ENCODE results near the gene TM4SF1.
"Not testable (repeated sequence)": the region's sequence is repeated elsewhere in the genome, so short reads cannot be mapped to it uniquely, and the experiment has no call there.

TM4SF1 gene

DNA sequence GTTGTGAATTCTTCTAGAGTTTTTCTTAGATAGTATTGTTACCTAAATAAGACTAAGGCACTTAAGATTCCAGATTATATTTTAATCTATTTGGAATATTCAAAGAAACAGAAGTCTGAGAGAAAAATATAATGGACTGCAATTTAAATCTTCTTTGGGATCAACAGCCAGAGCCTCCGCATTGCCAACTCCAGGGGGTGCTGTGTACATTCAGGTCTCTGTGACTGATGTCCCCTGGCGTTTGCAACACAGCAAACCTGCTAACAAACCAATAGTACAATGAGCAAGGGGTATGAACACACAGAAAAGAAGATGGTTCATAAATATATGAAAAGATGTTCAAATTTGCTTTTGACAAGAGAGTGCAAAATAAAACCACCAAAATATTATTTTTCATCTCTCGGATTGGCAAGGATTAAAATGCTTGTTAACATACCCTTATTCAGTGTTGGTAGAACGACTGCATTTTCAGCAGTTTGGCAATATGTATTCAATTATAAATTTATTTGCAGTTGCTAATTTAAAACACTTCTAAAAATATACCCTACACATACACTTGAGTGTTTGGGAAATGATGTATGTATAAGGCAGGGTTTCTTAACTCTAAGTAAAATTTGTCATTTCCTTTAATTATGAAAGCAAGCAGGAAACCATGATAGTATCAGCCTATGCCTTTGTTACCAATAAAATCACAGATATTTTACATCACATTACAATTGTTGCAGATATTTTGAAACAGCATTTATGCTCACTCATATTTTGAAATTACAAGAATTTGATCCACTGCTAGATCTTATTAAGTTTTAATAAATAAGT is 16.1 kb upstream of the TM4SF1 start:
- DNase-seq, result no peak

DNA sequence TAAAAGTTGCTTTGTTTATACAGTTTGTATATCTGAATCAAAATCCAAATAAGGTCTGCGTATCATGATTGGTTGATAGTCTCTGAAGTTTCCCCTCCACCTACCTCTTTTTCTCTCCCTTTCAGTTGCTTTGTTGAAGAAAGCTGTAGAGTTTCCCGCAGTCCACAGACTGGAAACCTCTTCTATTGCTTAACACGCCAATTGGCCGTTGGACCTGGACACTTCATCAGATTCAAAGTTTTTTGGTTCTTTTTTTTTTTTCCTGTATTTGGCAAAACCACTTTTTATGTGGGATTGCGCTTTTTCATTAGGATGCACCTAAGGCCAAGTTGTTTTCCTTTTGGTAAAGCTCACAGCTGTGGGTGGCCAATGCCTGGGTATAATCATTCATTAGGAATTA is 14.5 kb upstream of the TM4SF1 start:
- no peak for DNase-seq

DNA sequence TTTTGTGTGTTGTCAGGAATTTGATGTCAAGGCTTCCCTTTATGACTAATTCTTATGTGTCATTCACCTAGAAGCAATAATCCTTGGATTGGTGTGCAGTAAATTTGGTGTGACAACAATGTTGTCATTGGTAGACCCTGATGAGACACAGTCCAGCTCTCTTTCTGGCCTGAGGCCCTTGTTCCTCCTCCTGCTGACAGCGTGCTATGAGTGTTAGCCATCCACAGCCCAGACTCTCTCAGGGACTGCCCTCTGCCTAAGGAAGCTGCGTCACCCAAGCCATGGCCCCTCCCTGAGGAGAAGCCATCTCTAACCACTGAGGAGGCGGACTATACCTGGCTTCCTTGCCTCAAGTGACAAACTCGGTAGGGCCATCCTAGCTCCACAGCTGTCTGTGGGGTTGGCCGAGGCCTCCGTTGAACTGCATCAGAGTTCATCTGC is 13.3 kb upstream of the TM4SF1 start:
- DNase-seq, result no peak

DNA sequence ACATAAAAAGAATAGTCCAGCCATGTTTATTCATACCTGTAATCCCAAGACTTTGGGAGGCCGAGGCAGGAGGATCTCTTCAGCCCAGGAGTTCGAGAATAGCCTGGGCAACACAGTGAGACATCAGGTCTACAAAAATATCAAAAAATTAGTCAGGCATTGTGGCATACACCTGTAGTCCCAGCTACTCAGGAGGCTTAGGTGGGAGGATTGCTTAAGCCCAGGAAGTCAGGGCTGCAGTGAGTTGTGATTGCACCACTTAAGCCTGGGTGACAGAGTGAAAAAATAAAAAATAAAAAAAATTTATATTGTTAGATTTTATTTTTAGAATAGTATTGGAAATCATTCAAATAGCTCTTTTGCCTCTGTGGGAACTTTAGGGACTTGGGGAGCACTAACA is 12.8 kb upstream of the TM4SF1 start:
- DNase-seq, result no peak

DNA sequence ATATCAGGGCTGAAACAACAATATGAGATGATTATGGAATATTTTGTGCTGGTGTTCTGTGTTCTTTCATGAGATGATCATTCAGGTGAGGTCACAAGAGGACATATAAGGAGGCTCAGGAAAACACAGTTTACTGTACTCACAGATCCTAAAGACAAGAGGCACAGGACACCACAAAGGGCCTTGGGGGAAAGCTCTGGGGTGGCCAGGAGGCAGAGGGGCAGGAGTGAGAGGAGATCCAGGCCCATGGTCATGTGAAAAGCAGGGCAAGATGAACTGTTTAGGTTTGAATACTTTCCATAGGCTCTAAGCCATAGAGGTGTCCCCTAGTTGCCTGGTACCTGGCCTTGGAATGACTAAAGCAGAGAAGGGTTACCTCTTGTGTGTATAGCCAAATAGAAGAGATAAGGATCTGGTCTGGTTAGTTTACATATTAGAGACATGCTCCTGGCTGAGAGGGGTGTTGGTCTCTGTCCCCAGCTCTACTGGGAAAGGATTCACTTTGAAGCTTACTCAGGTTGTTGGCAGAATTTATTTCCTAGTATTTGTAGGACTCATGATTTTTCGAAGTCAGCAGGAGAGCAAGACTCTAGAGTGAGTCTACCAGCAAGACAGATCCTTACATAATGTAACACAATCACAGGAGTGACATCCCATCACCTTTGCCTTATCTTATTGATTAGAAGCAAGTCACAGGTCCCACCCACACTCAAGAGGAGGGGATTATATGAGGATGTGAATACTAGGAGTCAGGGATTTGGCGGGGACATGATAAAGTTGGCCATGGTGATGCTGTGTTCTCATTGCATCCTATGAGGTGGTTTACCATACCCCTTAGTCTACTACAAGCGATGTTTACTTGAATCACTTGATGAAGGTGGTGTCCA is 11.3 kb upstream of the TM4SF1 start:
- no peak for DNase-seq

DNA sequence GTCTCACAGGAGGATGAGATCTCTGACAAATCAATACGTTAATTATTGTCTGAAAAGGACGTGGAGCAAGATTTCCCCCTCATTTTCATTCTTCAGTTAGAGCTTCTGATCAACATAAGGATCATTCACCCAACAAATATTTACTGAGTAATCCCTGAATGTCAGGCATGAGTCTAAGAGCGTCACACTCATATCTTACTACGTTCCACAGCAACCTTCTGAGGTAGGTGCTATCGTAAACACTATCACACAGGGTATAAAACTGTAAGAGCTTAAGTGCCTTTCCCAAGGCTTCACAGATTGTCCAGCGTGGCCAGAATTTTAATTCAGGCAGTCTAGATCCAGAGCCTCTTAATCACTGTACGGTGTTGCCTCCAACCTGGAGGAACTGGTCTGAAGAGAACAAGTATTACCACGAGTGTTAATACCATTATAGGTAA is 10.6 kb upstream of the TM4SF1 start:
- no peak for DNase-seq

DNA sequence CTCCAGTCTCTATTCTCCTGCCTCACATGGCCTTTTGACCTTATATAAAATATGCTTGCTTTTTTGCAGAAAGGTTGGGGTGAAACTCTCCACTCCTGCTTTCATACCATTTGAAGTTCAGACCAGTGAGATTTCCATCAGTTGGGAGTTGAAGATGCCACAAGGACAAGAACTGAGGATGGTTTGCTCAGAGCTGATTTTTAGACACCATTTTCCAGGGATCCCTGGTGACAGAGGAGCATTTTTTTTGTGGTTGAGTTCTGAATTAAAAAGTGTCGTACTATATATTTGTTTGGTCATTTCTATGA is 8.8 kb upstream of the TM4SF1 start:
- DNase-seq, result no peak

DNA sequence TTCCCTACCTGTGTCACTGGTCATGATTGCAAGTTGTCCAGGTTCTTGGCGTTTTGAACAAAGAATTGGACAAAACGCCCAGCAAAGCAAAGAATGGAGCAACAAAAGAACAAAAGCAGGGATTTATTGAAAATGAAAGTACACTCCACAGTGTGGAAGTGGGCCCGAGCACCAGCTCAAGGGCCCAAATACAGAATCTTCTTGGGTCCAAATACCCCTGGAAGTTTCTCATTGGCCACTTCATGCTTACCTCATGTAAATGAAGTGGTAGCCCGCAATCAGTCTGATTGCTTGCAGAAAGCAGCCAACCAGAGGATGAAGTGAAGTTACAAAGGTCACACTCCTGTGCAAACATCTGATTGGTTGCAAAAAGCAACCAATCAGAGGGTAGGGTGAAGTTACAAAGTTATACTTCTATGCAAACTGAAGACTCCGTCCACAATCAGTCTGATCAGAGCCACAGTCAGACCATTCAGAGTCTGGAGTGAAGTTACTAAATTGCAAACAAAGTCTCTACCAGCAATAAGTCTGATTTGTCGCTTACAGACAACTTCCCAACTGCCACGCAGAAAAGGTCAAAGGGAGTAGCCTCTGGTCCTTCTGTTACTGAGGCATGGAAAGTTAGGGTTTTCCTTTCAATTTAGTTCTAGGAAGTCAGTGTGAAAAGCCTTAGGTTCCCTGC is 8.3 kb upstream of the TM4SF1 start:
- no peak for DNase-seq

DNA sequence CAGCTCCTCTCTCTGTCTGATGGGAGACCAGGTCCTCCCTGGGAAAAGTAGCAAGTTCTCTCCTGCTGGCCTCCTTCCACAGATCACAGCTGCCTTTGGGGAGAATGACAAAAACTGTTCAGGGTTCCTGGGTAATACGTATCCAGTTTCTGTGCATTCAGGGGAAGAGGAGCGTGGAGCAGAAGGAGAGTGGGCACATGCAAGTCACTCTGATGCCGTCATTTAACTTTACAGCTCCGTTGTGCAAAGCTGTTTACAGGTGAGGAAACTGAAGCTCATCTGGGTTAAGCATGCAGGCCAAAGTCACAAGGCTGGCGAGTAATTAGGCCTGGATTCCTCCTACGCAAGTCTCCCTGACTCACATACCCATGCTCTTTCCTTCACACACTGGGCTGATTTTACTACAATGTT is 7.5 kb upstream of the TM4SF1 start:
- no peak for DNase-seq

DNA sequence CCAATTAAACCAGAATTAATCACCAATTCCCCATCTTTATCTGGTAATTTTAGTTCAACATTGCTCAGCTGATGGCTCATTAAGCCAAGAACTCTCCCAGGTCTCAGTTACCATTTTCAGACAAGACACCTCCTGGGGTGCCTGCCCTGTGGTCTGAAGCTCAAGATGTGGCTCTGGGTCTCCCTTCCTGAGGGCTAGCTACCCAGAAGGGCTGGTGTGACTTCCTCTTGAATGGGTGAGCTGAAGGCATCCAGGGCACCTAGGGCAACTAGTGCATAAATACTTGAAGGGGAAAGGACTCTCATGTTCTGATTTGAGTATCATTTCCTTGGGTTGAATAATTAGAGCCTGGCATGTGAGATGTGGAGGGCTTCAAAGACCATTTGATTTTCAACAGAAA is 6.7 kb upstream of the TM4SF1 start:
- no peak for DNase-seq

DNA sequence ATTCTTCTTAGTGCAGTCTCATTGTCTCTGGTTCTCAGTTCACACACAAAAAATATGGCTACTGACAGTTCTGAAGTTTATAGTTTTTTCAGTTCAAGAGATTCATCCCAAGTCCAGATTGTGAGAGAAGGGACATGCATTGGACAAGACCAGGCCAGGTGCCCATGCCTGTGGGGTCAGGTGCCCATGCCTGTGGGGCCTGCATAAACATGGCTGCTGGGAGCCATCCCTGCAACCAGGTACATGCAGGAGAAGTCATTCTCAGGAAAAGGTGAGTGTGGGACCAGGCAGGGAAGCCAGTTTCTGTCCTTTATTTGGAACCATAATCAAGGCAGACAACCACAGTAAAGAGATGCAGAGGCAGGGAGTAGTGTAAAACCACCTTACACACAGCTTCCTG is 6.3 kb upstream of the TM4SF1 start:
- no peak for DNase-seq

DNA sequence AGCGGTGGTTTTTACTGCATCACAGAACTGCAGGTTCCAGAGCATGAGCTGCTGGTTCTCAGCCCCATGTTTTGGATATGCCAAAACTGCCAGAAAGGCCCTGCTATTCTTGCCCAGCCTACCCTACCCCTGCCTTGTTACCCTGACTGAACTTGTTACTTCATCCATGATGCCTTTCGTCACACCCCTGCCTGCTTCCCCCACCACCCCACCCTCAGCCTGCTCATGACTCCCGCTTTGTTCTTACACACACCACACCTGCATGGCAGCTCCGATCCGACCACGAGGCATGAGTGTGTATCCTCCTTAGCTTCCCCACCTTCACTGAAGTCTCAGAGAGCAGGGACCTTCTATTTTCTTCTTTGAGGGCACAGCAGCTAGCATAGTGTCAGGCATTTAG is 5.1 kb upstream of the TM4SF1 start:
- DNase-seq, result no peak

DNA sequence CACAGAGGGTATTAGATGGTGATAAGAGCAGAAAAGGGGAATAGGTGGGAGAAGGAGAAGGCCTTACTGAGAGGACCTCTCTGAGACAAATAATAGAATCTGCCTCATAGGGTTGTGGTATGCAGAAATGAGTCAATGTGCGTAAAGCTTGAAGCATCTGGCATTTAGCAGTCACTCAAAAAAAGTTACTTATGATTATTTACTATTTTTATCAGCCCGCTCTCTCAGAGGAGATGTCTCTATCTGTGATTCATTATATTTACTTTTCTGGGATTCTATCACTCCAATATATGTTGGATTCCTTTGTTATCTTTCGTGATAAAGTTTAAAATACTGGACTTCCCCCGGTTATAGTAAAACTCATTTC is 4.6 kb upstream of the TM4SF1 start:
- DNase-seq, result no peak

DNA sequence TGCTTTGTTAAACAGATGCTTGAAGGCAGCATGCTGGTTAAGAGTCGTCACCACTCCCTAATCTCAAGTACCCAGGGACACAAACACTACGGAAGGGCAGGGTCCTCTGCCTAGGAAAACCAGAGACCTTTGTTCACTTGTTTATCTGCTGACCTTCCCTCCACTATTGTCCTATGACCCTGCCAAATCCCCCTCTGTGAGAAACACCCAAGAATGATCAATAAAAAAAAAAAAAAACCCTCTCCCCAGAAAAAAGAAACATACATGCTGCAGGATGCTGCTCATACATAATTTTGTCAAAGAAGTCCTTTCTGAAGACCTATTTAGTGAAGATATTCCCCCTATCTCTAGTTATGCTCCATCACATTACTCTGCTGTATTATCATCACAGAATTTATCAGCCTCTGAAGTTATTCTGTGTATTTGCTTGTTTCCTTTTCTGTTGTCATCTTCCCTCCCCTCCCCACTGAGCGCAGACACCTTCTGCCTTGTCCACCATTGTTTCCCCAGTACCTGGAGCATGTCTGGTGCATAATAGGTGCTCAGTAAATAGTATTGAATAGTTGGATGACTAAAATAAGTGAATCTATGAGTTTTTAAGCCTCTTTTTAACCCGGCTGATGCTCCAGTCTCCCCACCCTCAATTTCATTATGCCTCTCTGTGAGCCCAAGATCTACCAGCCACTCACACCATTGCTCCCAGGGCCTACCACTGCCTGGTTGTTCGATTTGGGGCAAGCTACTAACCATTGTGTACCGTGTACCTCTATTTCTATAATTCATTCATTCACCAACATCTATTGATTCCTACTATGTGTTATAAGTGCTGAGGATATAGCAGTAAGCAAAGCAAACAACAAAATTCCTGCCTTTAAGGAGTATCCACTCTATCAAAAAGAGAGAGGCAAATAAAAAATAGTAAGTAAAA is 4.0 kb upstream of the TM4SF1 start:
- no peak for DNase-seq

DNA sequence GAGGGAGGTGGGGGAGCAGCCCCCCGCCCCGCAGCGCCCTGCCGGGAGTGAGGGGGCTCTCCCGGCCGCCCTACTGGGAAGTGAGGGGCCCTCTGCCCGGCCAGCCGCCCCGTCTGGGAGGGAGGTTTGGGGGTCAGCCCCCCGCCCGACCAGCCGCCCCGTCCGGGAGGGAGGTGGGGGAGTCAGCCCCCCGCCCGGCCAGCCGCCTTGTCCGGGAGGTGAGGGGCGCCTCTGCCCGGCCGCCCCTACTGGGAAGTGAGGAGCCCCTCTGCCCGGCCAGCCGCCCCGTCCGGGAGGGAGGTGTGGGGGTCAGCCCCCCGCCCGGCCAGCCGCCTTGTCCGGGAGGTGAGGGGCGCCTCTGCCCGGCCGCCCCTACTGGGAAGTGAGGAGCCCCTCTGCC is 2.8 kb upstream of the TM4SF1 start:
- not testable (repeated sequence) for DNase-seq

DNA sequence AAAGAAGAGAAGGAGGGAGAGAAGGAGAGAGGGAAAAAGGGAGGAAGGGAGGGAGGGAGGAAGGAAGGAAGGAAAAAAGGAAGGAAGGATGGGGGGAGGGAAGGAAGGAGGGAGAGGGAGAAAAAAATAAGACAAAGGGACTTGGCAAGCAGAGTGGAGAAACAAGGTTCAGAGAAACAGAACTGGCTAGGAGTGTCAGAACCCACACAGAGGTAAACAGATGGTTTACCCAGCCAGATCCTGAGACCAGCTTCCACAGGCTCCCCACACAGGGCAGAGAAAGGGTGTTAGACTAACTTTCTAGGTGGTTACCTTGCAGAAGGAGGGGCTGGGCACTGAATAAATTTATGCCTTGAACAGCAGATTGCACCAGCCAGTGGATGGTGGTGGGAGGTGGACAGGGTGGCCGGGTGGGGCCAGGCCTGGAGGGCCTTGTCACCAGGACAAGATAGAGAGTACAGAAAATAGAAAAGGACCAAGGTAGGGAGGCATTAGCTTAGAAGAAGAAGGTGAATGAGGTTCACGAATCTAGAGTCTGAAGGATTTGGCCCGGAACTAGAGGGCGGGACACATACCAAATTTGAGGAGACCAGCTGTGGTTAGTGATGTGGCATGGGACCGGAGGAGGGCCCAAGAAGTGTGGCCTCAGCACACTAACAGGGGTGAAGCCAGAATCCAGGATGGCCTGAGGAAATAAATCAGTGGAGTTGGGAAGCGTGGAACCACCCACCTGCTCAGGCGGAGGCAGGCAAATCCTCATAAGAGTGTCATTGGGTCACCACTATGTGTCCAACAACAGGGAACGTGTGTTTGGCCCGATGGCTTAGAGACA is 1.2 kb upstream of the TM4SF1 start:
- no peak for DNase-seq

DNA sequence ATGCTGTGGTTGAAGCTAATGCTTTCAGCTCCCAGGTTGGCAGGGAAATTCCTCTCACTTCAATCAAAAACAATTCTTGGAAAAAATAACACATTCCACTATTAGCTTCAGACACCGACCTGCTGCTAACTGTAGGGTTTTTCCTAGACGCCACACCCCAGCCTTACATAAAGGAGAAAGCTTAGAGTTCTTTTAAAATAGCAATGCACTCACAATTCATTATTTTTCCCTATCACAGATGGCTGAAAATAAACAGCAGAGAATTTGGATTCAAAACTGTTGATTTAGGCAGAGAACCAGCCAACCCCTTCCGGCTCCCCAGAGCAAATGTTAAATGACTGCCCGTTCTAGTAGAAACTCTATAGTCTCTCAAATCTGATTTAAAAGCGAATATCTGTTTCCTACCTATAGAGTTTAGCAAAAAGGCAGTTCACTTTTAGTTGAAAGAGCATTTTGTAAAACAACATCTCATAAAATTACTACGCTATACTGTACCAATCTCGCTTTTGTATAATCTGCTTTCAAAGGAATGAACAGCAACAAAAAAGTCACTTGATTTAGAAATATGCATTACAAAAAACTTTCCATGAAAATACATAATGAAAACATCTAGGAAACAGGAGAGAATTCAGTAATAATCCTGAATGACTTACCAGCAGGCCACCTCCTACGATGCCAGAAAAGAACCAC is 586 bp downstream of the TM4SF1 start:
- DNase-seq, result no peak

DNA sequence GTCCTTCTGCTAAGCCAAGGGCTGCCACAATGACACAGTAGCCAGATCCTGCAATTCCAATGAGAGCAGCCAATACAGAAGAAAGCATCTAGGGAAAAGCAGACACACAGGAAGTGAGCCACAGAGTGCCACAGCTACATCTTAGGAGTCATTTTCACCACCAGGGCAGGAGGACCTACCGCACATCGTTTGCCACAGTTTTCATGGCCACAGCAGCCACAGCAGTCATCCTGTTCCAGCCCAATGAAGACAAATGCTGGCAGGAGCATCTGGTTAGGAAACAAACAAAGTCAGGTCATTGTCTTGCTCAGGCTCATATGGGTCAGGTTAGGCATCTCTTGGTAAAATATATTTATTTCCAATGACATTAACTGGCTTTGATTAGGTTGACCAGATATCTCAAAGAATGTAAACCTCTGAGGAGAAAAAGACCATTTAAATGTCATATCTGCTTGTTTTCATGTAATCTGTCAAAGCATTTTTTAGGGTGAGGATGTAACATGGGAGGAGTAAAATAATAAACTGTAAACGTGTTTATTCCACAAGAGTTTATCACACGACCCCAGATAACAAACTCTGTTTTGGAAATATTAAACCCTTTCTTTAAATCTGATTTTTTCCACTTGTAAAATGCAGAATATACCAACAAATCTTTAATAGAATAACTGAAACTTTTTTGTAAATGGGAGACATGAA is 1.8 kb downstream of the TM4SF1 start:
- no peak for DNase-seq

DNA sequence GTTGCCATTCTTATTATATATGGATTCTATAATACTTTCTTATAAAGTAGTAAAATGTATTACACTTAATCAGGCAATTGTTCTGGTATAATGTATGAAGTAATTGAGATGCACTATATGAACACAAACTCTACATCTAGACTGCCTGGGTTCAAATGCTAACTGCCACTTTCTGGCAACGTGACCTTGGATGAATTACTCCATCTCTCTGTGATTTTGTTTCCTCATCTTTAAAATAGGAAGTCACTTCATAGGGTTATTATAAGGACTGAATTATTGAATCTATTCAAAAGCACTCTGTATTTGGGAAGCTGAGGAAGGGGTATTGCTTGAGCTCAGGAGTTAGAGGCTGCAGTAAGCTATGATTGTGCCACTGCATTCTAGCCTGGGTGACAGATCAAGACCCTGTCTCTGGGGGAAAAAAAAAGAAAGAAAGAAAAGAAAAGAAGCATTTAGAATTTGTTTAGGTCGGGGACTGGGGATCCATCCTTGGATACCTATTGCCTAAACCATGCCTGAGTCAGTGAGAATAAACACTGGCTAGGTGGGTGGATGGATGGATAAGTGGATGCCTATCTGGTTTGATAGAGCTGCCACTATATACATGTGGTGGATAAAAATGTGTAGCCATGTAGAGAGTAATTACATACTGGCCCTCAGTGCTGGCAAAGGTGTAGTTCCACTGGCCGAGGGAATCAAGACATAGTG is 2.5 kb downstream of the TM4SF1 start:
- DNase-seq, result no peak

DNA sequence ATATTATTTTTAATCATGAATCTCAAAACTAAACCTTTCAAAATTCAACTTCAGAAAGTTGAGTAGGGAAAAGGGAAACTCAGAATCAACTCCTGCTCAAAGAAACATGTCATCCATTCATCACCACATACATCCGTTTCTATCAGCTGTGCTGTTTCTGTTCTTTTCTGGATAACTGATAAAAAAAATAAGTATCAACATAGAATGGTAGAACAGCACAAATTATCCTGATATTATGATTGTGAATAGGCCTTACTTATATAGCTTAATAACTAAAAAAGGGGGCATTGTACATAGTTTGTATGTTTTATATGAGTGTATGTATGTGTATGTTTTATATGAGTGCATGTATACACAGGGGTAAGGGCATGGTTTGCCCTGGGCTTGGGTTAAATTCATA is 3.1 kb downstream of the TM4SF1 start:
- DNase-seq, result no peak

Data from central memory CD4-positive, alpha-beta T cell (primary cell).